ENCODE data around the gene MTCL3.

GRCh38 chr6:127494240-127494767 is 24.8 kb downstream of the MTCL3 start:
- TF ChIP-seq CTCF (IDR thresholded peaks at IDR 0.05) (no peak), POLR2A (IDR thresholded peaks at IDR 0.05) (no peak), EP300 (IDR thresholded peaks at IDR 0.05; ENCODE audit: low read depth) (no peak)
